Brain microvascular endothelial cell (primary cell): Measurements from ENCODE around the gene GRAMD1B.

ENCODE experiments used
- DNase-seq: peaks from one replicate; pipeline ENCODE4 v3.0.0-alpha.2; 2020
- H3K27ac ChIP-seq: fragments of 250-450 bp; sonication (Bioruptor Pico); 2 replicates; pipeline ENCODE4 v1.5.1; 2020; ENCODE audit warnings: mild to moderate bottlenecking, moderate library complexity
- H3K27me3 ChIP-seq: fragments of 250-450 bp; sonication (Bioruptor Pico); replicated peaks from 2 replicates; pipeline ENCODE4 v1.5.1; 2020; ENCODE audit warnings: mild to moderate bottlenecking
- H3K36me3 ChIP-seq: fragments of 250-450 bp; sonication (Bioruptor Pico); replicated peaks from 2 replicates; pipeline ENCODE4 v1.5.1; 2020; ENCODE audit warnings: mild to moderate bottlenecking
- H3K4me3 ChIP-seq: 2 replicates; pipeline ENCODE4 v1.5.1; 2011; ENCODE audit warnings: low read depth, mild to moderate bottlenecking, control low read depth, low read length, moderate library complexity
- in situ Hi-C: cut with HindIII; loops from 2 replicates; pipeline ENCODE4 v1.10.0; 2017; ENCODE audit warnings: low sequenced_read_pairs, low pct_ligation_motif_present
- TF ChIP-seq, protein P1 (sequence below): IDR thresholded peaks from 2 replicates; pipeline ENCODE4 v1.5.1; 2011; ENCODE audit warnings: low read depth, mild to moderate bottlenecking, moderate library complexity, low read length, control low read depth, inconsistent platforms; ENCODE audit errors: missing control alignments

GRAMD1B gene

DNA sequence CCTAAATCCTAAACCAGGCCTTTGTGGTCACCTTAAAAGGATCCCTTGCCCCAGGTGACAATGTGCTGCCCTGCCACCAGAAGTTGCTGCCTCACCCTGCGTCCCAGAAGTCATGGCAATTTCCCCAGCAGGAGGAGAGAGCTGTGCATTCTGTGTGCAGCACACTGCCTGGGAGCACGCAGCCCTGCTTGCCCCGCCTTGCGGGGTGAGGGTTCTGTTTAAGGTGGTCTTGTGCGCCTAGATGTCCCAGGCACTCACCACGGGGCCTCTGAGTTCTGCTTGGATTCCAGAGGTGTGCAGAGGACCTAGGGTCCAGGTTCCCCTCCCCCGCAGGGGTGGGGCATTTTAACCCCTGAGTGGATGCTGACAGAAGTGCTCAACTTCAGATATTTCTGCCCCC is 95.0 kb downstream of the GRAMD1B start:
- TF ChIP-seq, protein P1, sequence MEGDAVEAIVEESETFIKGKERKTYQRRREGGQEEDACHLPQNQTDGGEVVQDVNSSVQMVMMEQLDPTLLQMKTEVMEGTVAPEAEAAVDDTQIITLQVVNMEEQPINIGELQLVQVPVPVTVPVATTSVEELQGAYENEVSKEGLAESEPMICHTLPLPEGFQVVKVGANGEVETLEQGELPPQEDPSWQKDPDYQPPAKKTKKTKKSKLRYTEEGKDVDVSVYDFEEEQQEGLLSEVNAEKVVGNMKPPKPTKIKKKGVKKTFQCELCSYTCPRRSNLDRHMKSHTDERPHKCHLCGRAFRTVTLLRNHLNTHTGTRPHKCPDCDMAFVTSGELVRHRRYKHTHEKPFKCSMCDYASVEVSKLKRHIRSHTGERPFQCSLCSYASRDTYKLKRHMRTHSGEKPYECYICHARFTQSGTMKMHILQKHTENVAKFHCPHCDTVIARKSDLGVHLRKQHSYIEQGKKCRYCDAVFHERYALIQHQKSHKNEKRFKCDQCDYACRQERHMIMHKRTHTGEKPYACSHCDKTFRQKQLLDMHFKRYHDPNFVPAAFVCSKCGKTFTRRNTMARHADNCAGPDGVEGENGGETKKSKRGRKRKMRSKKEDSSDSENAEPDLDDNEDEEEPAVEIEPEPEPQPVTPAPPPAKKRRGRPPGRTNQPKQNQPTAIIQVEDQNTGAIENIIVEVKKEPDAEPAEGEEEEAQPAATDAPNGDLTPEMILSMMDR: no peak
- Histone ChIP-seq H3K27ac (no peak overlapping the region), H3K36me3 (no peaks in the 10 kb centered on the region), H3K27me3 (no peaks in the 10 kb centered on the region), H3K4me3 (no peak overlapping the region)
- in situ Hi-C loops: no loop called here
- no peak for DNase-seq

DNA sequence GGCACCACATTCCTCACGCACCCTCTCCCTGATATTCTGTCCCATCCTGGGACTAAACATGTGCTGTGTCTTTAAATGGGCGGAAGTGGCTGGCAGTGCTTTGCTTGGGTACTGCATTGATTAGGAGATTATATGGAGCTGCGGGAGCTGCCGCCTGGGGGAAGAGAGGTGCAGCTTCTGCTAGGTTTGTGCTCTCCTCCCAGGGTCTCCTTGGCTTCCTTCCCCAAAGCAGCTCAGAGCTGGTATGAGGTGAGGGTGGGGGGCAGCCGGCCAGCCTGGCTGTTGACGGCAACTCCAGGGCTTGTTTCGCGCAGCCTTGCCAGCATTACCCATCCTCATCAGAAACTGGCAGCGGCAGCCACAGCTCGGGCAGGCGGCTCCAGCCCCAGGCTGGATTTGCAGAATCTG is 95.4 kb downstream of the GRAMD1B start:
- Histone ChIP-seq H3K27me3 (no peaks in the 10 kb centered on the region), H3K36me3 (no peaks in the 10 kb centered on the region), H3K4me3 (peak overlapping the region; percentile 20), H3K27ac (no peak overlapping the region)
- TF ChIP-seq, protein P1: no peak
- in situ Hi-C loops: no loop called here
- no peak for DNase-seq

DNA sequence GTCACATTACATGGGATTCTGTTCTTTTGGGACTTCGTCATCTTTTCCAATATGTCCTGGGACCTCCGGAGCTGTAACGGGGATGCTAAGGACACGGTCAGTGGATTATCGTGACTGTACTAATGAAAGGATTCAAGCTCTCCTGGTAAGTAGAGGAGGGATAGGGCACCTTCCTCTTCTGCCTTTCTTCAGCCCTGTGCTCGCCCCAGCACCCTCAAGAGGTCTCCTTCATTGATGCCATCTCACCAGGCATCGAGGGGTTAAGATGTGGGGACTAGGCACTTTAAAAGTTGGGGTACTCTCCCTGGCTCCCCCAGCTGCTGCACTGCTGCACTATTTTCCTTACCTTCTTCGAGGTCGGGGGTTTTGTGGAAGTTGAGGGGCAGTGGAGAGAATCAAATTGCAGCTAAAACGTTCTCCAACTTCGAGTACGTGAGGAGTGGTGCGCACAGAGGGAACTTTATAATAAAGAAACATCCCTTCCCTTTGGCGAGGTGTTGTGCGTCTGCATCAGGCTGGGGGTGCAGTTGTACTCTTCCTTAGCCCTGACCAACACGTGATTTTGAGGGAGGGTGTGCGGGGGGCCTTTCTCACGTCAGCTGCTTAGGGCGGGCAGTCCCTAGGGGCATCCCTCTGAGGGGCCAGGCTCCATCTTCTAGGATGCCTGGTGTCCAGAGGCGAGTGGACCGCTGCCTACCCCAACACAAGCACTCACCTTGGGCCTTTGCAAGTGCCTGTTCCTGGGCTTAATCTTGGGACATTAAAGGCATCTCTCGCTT is 96.1 kb downstream of the GRAMD1B start:
- no peak overlapping the region for H3K4me3 ChIP-seq
- DNase-seq: no peak
- H3K27me3 ChIP-seq: no peaks in the 10 kb centered on the region
- H3K27ac ChIP-seq: no peak overlapping the region
- H3K36me3 ChIP-seq: no peaks in the 10 kb centered on the region
- in situ Hi-C loops: no loop called here
- TF ChIP-seq, protein P1: no peak

DNA sequence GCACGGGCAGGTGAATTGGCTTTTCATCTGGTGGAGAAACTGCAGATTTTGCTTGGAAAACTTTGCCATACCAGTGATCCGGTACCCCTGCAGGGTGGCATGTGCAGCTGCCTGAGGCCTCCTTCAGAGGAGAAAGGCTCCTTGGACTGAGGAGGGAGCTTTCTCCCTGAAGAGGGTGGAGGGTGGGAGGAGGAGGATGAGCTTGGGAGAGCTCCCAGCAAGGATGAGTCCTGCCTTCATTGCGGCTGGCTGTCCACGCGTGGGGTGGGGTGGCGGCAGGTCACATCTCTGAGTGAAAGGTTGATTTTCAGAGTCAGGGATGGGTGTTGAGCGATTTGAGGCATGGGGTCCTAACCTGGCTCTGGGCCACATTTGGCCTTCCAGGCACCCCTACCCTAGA is 96.8 kb downstream of the GRAMD1B start:
- no peak for DNase-seq
- in situ Hi-C loops: no loop called here
- TF ChIP-seq, protein P1: no peak
- no peaks in the 10 kb centered on the region for H3K27me3 ChIP-seq
- no peak overlapping the region for H3K4me3 ChIP-seq
- H3K36me3 ChIP-seq: no peaks in the 10 kb centered on the region
- no peak overlapping the region for H3K27ac ChIP-seq

DNA sequence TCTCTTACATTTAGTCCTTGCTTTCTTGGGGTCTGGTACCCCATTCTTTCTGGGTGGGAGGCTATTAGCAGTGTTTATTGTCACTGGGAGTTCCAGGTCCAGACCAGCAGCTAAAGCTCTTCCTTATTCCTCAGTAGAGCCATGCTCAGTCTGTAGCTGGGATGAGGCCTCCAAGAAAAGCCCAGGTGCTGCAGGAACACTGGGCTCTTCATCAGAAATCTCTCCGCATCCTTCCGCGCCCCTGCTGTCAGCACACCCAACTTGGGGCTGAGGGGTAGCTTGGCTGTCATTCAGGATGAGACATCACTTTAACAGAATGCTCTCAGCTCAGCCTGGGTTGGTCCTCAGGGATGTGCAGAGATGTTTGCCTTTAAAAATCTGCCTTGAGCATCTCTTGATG is 97.5 kb downstream of the GRAMD1B start:
- in situ Hi-C loops: no loop called here
- Histone ChIP-seq H3K27ac (no peak overlapping the region), H3K27me3 (no peaks in the 10 kb centered on the region), H3K4me3 (no peak overlapping the region), H3K36me3 (no peaks in the 10 kb centered on the region)
- TF ChIP-seq, protein P1: no peak
- no peak for DNase-seq

DNA sequence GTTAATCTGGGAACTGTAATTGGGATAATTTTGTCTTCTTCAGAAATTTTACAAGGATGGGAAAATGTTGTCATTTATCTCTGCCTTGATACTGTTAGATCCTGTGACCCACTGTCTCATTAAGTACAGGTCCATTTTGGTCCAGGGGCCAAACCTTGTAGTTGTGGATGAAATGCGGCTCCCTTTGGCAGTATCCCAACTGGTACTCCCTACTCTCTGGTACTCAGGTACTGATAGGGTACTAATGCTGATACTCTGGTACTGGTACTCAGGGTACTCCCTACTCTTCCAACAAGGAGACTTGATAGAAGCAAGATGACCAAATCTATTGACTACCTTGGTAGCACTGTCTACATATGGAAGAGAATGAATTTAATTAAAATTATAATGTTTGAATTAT is 97.9 kb downstream of the GRAMD1B start:
- no peak for DNase-seq
- in situ Hi-C loops: no loop called here
- TF ChIP-seq, protein P1: no peak
- Histone ChIP-seq H3K27me3 (no peaks in the 10 kb centered on the region), H3K36me3 (no peaks in the 10 kb centered on the region), H3K4me3 (no peak overlapping the region), H3K27ac (no peak overlapping the region)
